Caco-2 (cell line): ENCODE results near the gene GNGT1. TPM values are rescaled to one million over a fixed set of nuclear protein-coding genes. Genes with fewer than 3 reads are reported as not detected.

Experiments
- BruUV-seq: library from RNA; stranded (reverse); fragments of 400-500 nt; replicated peaks from 2 replicates; lab custom pipeline; 2021; lab: Mats Ljungman, UMichigan
- CTCF ChIA-PET: fragments of 300-600 bp; sonication (Branson Sonifier 250); formaldehyde crosslinking; loops from one replicate; lab custom pipeline; 2022; ENCODE audit warnings: antibody characterized with exemption; lab: Charles Lee
- POLR2A ChIA-PET: fragments of 300-600 bp; sonication (Branson Sonifier 250); formaldehyde crosslinking; loops from one replicate; lab custom pipeline; 2022; ENCODE audit warnings: antibody characterized with exemption; lab: Charles Lee
- DNase-seq, 2 experiments: peaks; one replicate each; pipeline versions ENCODE4 v3.0.0 to v3.0.0-alpha.2; 2020 to 2022
- H3K27me3 ChIP-seq: replicated peaks from 2 replicates; pipeline ENCODE4 v1.6.0; 2011; ENCODE audit warnings: low read length; ENCODE audit not compliant: control insufficient read depth, insufficient read depth
- H3K36me3 ChIP-seq: 2 replicates; pipeline ENCODE4 v1.5.1; 2011; ENCODE audit warnings: low read length; ENCODE audit not compliant: control insufficient read depth, insufficient read depth
- H3K4me1 ChIP-seq: fragments of 250-450 bp; sonication (Bioruptor Pico); 2 replicates; pipeline ENCODE4 v1.5.1; 2020; ENCODE audit warnings: mild to moderate bottlenecking
- H3K4me3 ChIP-seq: 2 replicates; pipeline ENCODE4 v1.5.1; 2011; ENCODE audit warnings: low read depth, mild to moderate bottlenecking, control low read depth, low read length
- H3K9me3 ChIP-seq: fragments of 250-450 bp; sonication (Bioruptor Pico); 2 replicates; pipeline ENCODE4 v1.5.1; 2020; ENCODE audit warnings: mild to moderate bottlenecking, moderate library complexity
- H3K27ac Mint-ChIP-seq: one replicate; pipeline ENCODE4 v1.8.0; 2022; ENCODE audit warnings: mixed read lengths; ENCODE audit not compliant: unreplicated experiment
- H3K27me3 Mint-ChIP-seq: one replicate; pipeline ENCODE4 v1.8.0; 2022; ENCODE audit warnings: mixed read lengths; ENCODE audit not compliant: insufficient read depth, unreplicated experiment
- H3K36me3 Mint-ChIP-seq: one replicate; pipeline ENCODE4 v1.8.0; 2022; ENCODE audit warnings: mild to moderate bottlenecking, mixed read lengths; ENCODE audit not compliant: insufficient read depth, unreplicated experiment
- H3K4me1 Mint-ChIP-seq: one replicate; pipeline ENCODE4 v1.8.0; 2022; ENCODE audit warnings: low read depth, mixed read lengths; ENCODE audit not compliant: unreplicated experiment
- H3K4me3 Mint-ChIP-seq: one replicate; pipeline ENCODE4 v1.8.0; 2022; ENCODE audit warnings: mild to moderate bottlenecking, moderate library complexity, mixed read lengths; ENCODE audit not compliant: unreplicated experiment
- H3K9me3 Mint-ChIP-seq: one replicate; pipeline ENCODE4 v1.8.0; 2022; ENCODE audit warnings: mixed read lengths; ENCODE audit not compliant: unreplicated experiment
- intact Hi-C: fragments of 100-400 bp; cut with micrococcal nuclease; formaldehyde crosslinking; loops from one replicate; pipeline ENCODE4 v1.10.0; 2022; ENCODE audit not compliant: unreplicated experiment
- total RNA-seq: library from RNA; stranded (reverse); gene quantifications from 2 replicates; pipeline ENCODE4 v1.2.3, GENCODE V29; 2022
- TF ChIP-seq, protein P1 (sequence below), 2 experiments: fragments of 200-600 bp in 1 of 2; IDR thresholded peaks; 1 replicate in 1 of 2; 2 replicates in 1 of 2; pipeline versions ENCODE4 v1.5.1 to v1.8.0; 2011 to 2022; ENCODE audit warnings: antibody characterized with exemption in 1 of 2, control low read depth in 1 of 2, inconsistent platforms in 1 of 2, low read depth in 1 of 2, low read length in 1 of 2, mild to moderate bottlenecking in 1 of 2, moderate library complexity in 1 of 2; ENCODE audit not compliant: insufficient read depth in 1 of 2, severe bottlenecking in 1 of 2, unreplicated experiment in 1 of 2

GNGT1 gene
- total RNA-seq, 1 experiment from 2014 or later, result 0.54 TPM

DNA sequence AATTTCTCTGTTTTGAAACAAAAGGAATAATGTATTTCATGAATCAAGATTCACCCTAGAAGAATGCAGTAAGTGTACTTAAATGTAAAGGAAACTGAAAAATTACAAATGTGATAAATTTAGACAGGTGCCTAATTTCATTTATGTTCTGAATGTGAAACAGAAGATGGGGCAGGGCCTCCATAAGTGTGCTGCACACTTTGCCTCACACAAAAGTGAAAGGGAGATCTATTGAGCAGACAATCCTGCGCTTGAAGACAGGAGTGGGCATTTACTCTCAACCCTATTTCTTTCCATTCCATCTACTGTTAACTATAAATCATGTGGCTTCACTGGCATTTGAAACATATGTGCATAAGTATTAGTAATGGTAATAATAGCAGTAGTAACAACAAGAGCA is 51.4 kb downstream of the GNGT1 start:
- POLR2A ChIA-PET, result no interaction called here
- Histone ChIP-seq H3K4me3 (no peak overlapping the region), H3K4me1 (no peaks in the 10 kb centered on the region), H3K36me3 (no peaks in the 10 kb centered on the region), H3K27me3 (no peaks in the 10 kb centered on the region), H3K9me3 (no peaks in the 10 kb centered on the region)
- CTCF ChIA-PET, result no interaction called here
- TF ChIP-seq, protein P1, sequence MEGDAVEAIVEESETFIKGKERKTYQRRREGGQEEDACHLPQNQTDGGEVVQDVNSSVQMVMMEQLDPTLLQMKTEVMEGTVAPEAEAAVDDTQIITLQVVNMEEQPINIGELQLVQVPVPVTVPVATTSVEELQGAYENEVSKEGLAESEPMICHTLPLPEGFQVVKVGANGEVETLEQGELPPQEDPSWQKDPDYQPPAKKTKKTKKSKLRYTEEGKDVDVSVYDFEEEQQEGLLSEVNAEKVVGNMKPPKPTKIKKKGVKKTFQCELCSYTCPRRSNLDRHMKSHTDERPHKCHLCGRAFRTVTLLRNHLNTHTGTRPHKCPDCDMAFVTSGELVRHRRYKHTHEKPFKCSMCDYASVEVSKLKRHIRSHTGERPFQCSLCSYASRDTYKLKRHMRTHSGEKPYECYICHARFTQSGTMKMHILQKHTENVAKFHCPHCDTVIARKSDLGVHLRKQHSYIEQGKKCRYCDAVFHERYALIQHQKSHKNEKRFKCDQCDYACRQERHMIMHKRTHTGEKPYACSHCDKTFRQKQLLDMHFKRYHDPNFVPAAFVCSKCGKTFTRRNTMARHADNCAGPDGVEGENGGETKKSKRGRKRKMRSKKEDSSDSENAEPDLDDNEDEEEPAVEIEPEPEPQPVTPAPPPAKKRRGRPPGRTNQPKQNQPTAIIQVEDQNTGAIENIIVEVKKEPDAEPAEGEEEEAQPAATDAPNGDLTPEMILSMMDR (IDR thresholded peaks at IDR 0.05; ENCODE audit: insufficient read depth in 1 of 2, low read depth in 1 of 2, low read length in 1 of 2, severe bottlenecking in 1 of 2, unreplicated experiment in 1 of 2), result no peak
- H3K4me1 Mint-ChIP-seq, result no peaks in the 10 kb centered on the region
- H3K27ac Mint-ChIP-seq, result no peak overlapping the region
- no peaks in the 10 kb centered on the region for H3K9me3 Mint-ChIP-seq
- no peaks in the 10 kb centered on the region for H3K36me3 Mint-ChIP-seq
- H3K4me3 Mint-ChIP-seq, result no peak overlapping the region
- intact Hi-C loops, result no loop called here
- BruUV-seq, result no TSS peak
- H3K27me3 Mint-ChIP-seq, result peaks cover 16% of the 10 kb centered on the region
- no peak for DNase-seq

DNA sequence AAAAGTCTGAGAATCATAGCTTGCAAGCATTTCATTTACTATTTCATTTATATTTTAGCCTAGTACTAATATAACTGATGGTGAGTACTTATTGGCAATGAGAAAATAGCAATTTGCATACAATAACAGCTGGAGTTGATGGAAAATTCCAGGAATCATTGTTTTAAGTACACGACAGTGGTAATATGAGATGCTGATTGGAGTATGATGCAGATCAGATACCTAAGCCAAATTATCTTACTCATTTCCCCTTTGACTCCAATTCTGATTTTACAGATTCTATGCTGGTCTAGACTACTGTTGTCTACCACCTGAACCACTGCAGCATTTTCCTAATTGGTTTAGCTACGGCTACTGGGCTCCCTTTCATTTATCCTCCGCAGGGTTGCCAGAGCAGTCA is 51.8 kb downstream of the GNGT1 start:
- Histone ChIP-seq H3K4me1 (no peaks in the 10 kb centered on the region), H3K27me3 (no peaks in the 10 kb centered on the region), H3K36me3 (no peaks in the 10 kb centered on the region), H3K9me3 (no peaks in the 10 kb centered on the region), H3K4me3 (no peak overlapping the region)
- DNase-seq, result no peak
- no TSS peak for BruUV-seq
- no peak overlapping the region for H3K27ac Mint-ChIP-seq
- intact Hi-C loops, result no loop called here
- H3K27me3 Mint-ChIP-seq, result peaks cover 15% of the 10 kb centered on the region
- TF ChIP-seq, protein P1 (IDR thresholded peaks at IDR 0.05; ENCODE audit: insufficient read depth in 1 of 2, low read depth in 1 of 2, low read length in 1 of 2, severe bottlenecking in 1 of 2, unreplicated experiment in 1 of 2), result no peak
- ChIA-PET POLR2A (no interaction called here), CTCF (no interaction called here)
- no peaks in the 10 kb centered on the region for H3K4me1 Mint-ChIP-seq
- no peaks in the 10 kb centered on the region for H3K36me3 Mint-ChIP-seq
- no peaks in the 10 kb centered on the region for H3K9me3 Mint-ChIP-seq
- no peak overlapping the region for H3K4me3 Mint-ChIP-seq

DNA sequence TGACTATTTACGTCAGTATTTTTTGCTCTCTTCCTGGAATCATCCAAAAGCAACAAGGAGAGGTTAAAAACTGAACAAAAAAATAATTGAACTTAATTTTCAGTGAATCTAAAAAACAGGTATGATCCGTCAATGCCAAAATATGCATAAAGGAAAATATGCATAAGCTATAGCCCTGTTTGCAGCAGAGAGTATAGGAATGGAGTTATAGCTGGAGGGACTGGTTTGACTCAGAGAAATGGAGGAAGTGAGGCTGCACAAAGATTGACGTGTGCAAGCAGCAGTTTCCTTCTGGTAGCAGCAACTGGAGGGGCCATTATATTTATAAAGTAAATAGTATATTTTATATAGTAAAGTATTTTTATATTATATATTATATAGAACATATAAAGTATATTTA is 52.3 kb downstream of the GNGT1 start:
- Histone ChIP-seq H3K9me3 (no peaks in the 10 kb centered on the region), H3K4me1 (no peaks in the 10 kb centered on the region), H3K36me3 (no peaks in the 10 kb centered on the region), H3K27me3 (no peaks in the 10 kb centered on the region), H3K4me3 (no peak overlapping the region)
- Mint-ChIP-seq H3K36me3 (no peaks in the 10 kb centered on the region), H3K4me3 (no peak overlapping the region), H3K4me1 (no peaks in the 10 kb centered on the region), H3K9me3 (no peaks in the 10 kb centered on the region), H3K27me3 (peaks cover 15% of the 10 kb centered on the region), H3K27ac (no peak overlapping the region)
- intact Hi-C loops, result no loop called here
- no TSS peak for BruUV-seq
- TF ChIP-seq, protein P1 (IDR thresholded peaks at IDR 0.05; ENCODE audit: insufficient read depth in 1 of 2, low read depth in 1 of 2, low read length in 1 of 2, severe bottlenecking in 1 of 2, unreplicated experiment in 1 of 2), result no peak
- POLR2A ChIA-PET, result no interaction called here
- no peak for DNase-seq
- CTCF ChIA-PET, result no interaction called here

Other genes with a start within 250 kb of the GNGT1 start
- not detected in 2 replicates for gene TFPI2, start 15.8 kb upstream of the GNGT1 start, total RNA-seq
- not detected in 2 replicates for gene GNG11, start 15.2 kb downstream of the GNGT1 start, total RNA-seq
- 19.9 TPM in 2 replicates for gene BET1, start 97.8 kb downstream of the GNGT1 start, total RNA-seq